Left lung (tissue), 10 donors: ENCODE data around the gene FBXO2. TPM values are rescaled to one million over a fixed set of nuclear protein-coding genes. Genes with fewer than 3 reads are reported as not detected.

ENCODE experiments used
- ATAC-seq: fragments of 200-7000 bp; cut with Tn5 transposase; one replicate; pipeline ENCODE4 v1.9.1; 2020; ENCODE audit warnings: moderate library complexity
- DNase-seq, 4 donors: peaks; one replicate each; pipeline ENCODE4 v3.0.0-alpha.2; 2013 to 2020
- H3K27ac ChIP-seq, 2 donors: fragments of 200-600 bp; sonication (generic) in 1 of 2; one replicate each; pipeline versions ENCODE4 v1.5.0 to v1.8.0; 2020 to 2021
- H3K27me3 ChIP-seq, 2 donors: fragments of 200-600 bp; sonication (generic) in 1 of 2; one replicate each; pipeline versions ENCODE4 v1.5.0 to v1.8.0; 2020 to 2021
- H3K36me3 ChIP-seq, 2 donors: fragments of 200-600 bp; sonication (generic) in 1 of 2; one replicate each; pipeline versions ENCODE4 v1.5.0 to v1.8.0; 2020 to 2021
- H3K4me1 ChIP-seq, 2 donors: fragments of 200-600 bp; one replicate each; pipeline ENCODE4 v1.8.0; 2021
- H3K4me3 ChIP-seq, 2 donors: fragments of 200-600 bp; sonication (generic) in 1 of 2; one replicate each; pipeline versions ENCODE4 v1.5.0 to v1.8.0; 2020 to 2021; ENCODE audit warnings: mild to moderate bottlenecking in 1 of 2
- H3K9me3 ChIP-seq, 2 donors: fragments of 200-600 bp; sonication (generic) in 1 of 2; one replicate each; pipeline versions ENCODE4 v1.5.0 to v1.8.0; 2020 to 2021
- intact Hi-C, 2 donors: fragments of 100-400 bp; cut with DNase I; formaldehyde crosslinking; loops; one replicate each; pipeline versions ENCODE4 v1.11.2 to v1.14.2; 2022
- polyA plus RNA-seq, 6 donors: library from polyadenylated mRNA; unstranded; fragments of 120-200 nt; gene quantifications; one replicate each; pipeline ENCODE4 v1.2.1, GENCODE V29; 2013; ENCODE audit not compliant: insufficient read length in 6 of 6
- total RNA-seq, 2 donors: library from RNA; stranded (reverse); fragmentation: NEBNext Ultra II Directional; extraction: Animal tissue kit (Norgen Biotek cat#: 25700); gene quantifications; one replicate each; pipeline ENCODE4 v1.2.1, GENCODE V29; 2021
- TF ChIP-seq, protein P1 (sequence below), 2 donors: fragments of 200-600 bp; sonication (generic) in 1 of 2; IDR thresholded peaks; one replicate each; pipeline versions ENCODE4 v1.5.0 to v1.8.0; 2021; ENCODE audit warnings: antibody characterized with exemption in 2 of 2
- donor health status: DM: no; HTN: yes; CAD: no.
- donor health status: DM: no; HTN: no; CAD: no.

FBXO2 gene
- total and polyA plus RNA-seq, 8 donors = 0.57 to 12.7 (median 0.81) TPM

DNA sequence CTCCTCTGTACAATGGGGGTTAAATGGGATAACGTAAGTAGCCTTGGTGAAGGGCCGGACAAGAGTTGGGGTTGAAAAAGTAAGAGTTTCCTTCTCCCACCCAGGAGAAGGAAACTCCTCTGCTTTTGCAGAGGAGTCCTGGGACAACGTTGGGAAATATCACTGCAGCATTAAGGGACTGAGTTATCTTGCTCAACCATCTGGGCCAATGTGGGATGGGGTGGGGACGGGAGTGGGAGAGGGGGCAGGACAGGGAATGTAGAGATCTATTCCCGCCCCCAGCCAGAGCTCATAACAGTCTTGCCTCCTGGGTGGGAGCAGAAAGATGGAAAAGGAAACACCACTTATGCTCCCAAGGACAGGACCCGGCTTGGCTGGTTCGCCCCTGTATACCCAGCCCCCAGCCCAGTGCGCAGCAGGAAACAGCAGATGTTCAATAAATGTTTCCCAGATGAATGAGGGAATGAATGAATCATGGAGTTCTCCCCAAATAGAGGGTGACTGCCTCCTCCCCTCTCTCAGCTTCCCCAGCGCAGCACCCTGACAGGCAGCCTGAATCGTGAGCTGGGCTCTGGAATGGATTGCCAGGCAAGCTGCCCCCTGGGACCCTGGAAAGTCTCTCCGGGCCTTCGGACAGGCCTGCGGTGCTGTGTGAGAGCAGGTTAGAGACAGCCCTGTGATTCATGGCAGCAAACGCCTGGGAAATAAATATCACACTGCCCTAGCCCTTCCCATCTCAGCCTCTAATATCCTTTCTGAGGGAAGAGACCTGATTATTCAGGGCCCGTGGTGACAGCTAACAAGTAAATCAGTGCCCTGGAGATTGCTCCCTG is 24.8 kb downstream of the FBXO2 start:
- no peak for DNase-seq
- intact Hi-C loops = loop anchor here in 1 of 2 donors (10.0 kb wide), 1 partner anchor 385 kb away; no protein-coding TSS in a partner anchor
- Histone ChIP-seq H3K27ac (no peak overlapping the region), H3K36me3 (no peaks in the 10 kb centered on the region), H3K4me1 (no peaks in the 10 kb centered on the region), H3K9me3 (no peaks in the 10 kb centered on the region), H3K4me3 (no peak overlapping the region), H3K27me3 (peaks cover 0 to 57% of the 10 kb centered on the region in 2 donors)
- TF ChIP-seq, protein P1, sequence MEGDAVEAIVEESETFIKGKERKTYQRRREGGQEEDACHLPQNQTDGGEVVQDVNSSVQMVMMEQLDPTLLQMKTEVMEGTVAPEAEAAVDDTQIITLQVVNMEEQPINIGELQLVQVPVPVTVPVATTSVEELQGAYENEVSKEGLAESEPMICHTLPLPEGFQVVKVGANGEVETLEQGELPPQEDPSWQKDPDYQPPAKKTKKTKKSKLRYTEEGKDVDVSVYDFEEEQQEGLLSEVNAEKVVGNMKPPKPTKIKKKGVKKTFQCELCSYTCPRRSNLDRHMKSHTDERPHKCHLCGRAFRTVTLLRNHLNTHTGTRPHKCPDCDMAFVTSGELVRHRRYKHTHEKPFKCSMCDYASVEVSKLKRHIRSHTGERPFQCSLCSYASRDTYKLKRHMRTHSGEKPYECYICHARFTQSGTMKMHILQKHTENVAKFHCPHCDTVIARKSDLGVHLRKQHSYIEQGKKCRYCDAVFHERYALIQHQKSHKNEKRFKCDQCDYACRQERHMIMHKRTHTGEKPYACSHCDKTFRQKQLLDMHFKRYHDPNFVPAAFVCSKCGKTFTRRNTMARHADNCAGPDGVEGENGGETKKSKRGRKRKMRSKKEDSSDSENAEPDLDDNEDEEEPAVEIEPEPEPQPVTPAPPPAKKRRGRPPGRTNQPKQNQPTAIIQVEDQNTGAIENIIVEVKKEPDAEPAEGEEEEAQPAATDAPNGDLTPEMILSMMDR (IDR thresholded peaks at IDR 0.05) = no peak
- ATAC-seq = no peak

- Histone ChIP-seq H3K4me1 (no peaks in the 10 kb centered on the region), H3K4me3 (no peak overlapping the region), H3K9me3 (no peaks in the 10 kb centered on the region), H3K27me3 (peaks cover 0 to 57% of the 10 kb centered on the region in 2 donors), H3K36me3 (no peaks in the 10 kb centered on the region), H3K27ac (no peak overlapping the region)
- TF ChIP-seq, protein P1 (IDR thresholded peaks at IDR 0.05) = no peak
- intact Hi-C loops = no loop called here
- DNase-seq = no peak
- no peak for ATAC-seq
Observed at GRCh38 chr1:11628767-11629166, 25.5 kb downstream of the FBXO2 start.

DNA sequence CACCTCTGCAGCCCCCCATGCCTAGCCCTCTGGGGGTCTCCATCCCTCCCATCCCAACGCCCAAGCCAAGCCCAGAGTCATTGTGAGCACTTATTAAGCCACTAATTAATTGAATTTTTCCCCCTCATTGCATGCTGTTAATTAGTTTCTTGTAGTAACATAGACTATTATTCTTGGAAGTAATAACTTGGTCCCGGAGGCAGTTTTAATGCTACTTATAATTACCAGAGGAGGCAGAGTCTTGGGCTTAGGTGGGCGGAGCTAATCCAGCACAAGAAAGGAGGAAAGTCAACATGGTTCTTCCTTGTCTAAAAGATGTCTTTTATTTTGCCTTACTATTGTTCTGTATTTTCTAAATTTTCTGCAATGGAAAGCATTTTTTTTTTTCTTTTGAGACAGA is 27.7 kb downstream of the FBXO2 start:
- DNase-seq (no peak), ATAC-seq (no peak)
- Histone ChIP-seq H3K4me1 (no peaks in the 10 kb centered on the region), H3K27me3 (peaks cover 0 to 61% of the 10 kb centered on the region in 2 donors), H3K27ac (no peak overlapping the region), H3K9me3 (no peaks in the 10 kb centered on the region), H3K4me3 (no peak overlapping the region), H3K36me3 (no peaks in the 10 kb centered on the region)
- TF ChIP-seq, protein P1 (IDR thresholded peaks at IDR 0.05) = no peak
- intact Hi-C loops = no loop called here

DNA sequence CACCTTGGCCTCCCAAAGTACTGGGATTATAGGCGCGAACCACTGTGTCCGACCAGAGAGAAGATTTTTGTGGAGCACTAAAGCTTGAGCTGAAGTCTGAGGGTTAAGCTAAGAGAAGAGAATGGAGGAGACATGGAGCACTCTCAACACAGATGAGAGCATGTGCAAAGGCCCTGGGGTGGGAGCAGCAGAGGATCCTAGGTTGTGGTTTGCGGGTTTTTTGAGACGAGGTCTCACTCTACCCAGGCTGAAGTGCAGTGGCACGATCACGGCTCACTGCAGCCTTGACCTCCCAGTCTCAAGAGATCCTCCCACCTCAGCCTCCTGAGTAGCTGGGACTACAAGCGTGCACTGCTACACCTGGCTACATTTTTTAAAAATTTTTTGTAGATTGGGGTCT is 30.5 kb downstream of the FBXO2 start:
- TF ChIP-seq, protein P1 (IDR thresholded peaks at IDR 0.05) = no peak
- no peaks in the 10 kb centered on the region for H3K4me1 ChIP-seq
- peaks cover 0 to 50% of the 10 kb centered on the region in 2 donors for H3K27me3 ChIP-seq
- no peaks in the 10 kb centered on the region for H3K36me3 ChIP-seq
- no peak overlapping the region for H3K4me3 ChIP-seq
- no peaks in the 10 kb centered on the region for H3K9me3 ChIP-seq
- DNase-seq (no peak), ATAC-seq (no peak)
- intact Hi-C loops = no loop called here
- H3K27ac ChIP-seq = no peak overlapping the region

DNA sequence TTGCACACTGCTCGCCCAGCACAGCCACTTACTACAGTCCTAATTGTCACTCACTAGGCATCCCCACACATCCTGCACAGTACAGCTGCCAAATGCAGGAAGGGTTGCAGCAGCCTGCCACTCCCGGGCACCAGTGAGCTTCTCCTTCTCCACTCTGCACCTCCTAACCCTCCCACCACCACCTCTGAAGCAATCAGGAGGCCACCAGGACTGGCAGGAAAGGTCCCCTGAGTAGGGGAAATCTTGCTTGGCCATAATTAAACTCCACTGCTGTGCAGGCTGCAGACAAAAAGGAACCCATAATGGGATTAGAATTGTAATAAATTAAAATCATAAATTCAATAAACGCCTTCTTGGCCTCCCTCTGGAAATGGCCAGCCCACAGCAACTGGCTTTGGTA is 31.8 kb downstream of the FBXO2 start:
- ATAC-seq (no peak), DNase-seq (no peak)
- Histone ChIP-seq H3K9me3 (no peaks in the 10 kb centered on the region), H3K4me3 (no peak overlapping the region), H3K27me3 (peaks cover 0 to 43% of the 10 kb centered on the region in 2 donors), H3K4me1 (no peaks in the 10 kb centered on the region), H3K36me3 (no peaks in the 10 kb centered on the region), H3K27ac (no peak overlapping the region)
- TF ChIP-seq, protein P1 (IDR thresholded peaks at IDR 0.05) = no peak
- intact Hi-C loops = no loop called here
